Right ventricle myocardium superior (tissue), 1 donor: ENCODE results near the gene TP53I11. TPM values are rescaled to one million over a fixed set of nuclear protein-coding genes. Genes with fewer than 3 reads are reported as not detected.

Source experiments
- ATAC-seq: fragments of 200-7000 bp; cut with Tn5 transposase; one replicate; pipeline ENCODE4 v1.9.1; 2020; ENCODE audit warnings: mild to moderate bottlenecking; ENCODE audit not compliant: poor library complexity
- DNase-seq: peaks from one replicate; pipeline ENCODE4 v3.0.0-alpha.2; 2020
- intact Hi-C: fragments of 100-400 bp; cut with DNase I; formaldehyde crosslinking; loops from one replicate; pipeline ENCODE4 v1.11.2; 2022
- total RNA-seq: library from RNA; stranded (reverse); fragmentation: NEBNext Ultra II Directional; extraction: Animal tissue kit (Norgen Biotek cat#: 25700); gene quantifications from one replicate; pipeline ENCODE4 v1.2.1, GENCODE V29; 2021
- donor health status: DM: no; HTN: yes; CAD: no; lungs with severe emphysema.

Gene TP53I11
- total RNA-seq, 1 donor from 2014 or later, result 47.4 TPM

GRCh38 chr11:44980533-44981427 is 30.1 kb upstream of the TP53I11 start:
- intact Hi-C loops, result no loop called here
- DNase-seq (no peak), ATAC-seq (no peak)

- intact Hi-C loops, result no loop called here
- DNase-seq (no peak), ATAC-seq (peak; percentile 35)
These were observed 29.1 kb upstream of the TP53I11 start for GRCh38 chr11:44979543-44980399.

- intact Hi-C loops, result no loop called here
- ATAC-seq (peak; percentile 31), DNase-seq (no peak)
These were observed 28.3 kb upstream of the TP53I11 start for GRCh38 chr11:44978961-44979331.

GRCh38 chr11:44978274-44978960 is 27.7 kb upstream of the TP53I11 start:
- no peak for DNase-seq
- intact Hi-C loops, result no loop called here
- no peak for ATAC-seq

GRCh38 chr11:44977493-44977984 is 26.9 kb upstream of the TP53I11 start:
- DNase-seq (no peak), ATAC-seq (no peak)
- intact Hi-C loops, result no loop called here

- DNase-seq, result no peak
- intact Hi-C loops, result no loop called here
- ATAC-seq, result no peak
These were observed 25.9 kb upstream of the TP53I11 start for GRCh38 chr11:44976576-44976975.

GRCh38 chr11:44974402-44975000 is 23.8 kb upstream of the TP53I11 start:
- ATAC-seq (no peak), DNase-seq (no peak)
- intact Hi-C loops, result no loop called here

GRCh38 chr11:44973632-44974401 is 23.1 kb upstream of the TP53I11 start:
- DNase-seq (no peak), ATAC-seq (no peak)
- intact Hi-C loops, result no loop called here

- peak; percentile 36 for ATAC-seq
- no peak for DNase-seq
- intact Hi-C loops, result no loop called here
These were observed 22.2 kb upstream of the TP53I11 start for GRCh38 chr11:44972746-44973435.

- ATAC-seq, result no peak
- DNase-seq, result no peak
- intact Hi-C loops, result no loop called here
These were observed 20.5 kb upstream of the TP53I11 start for GRCh38 chr11:44971185-44971584.

- no peak for DNase-seq
- no peak for ATAC-seq
- intact Hi-C loops, result no loop called here
These were observed 19.6 kb upstream of the TP53I11 start for GRCh38 chr11:44970293-44970692.

- DNase-seq, result no peak
- intact Hi-C loops, result no loop called here
- no peak for ATAC-seq
These were observed 19.1 kb upstream of the TP53I11 start for GRCh38 chr11:44969651-44970252.

GRCh38 chr11:44968510-44968909 is 17.8 kb upstream of the TP53I11 start:
- intact Hi-C loops, result no loop called here
- ATAC-seq (no peak), DNase-seq (no peak)

- DNase-seq (no peak), ATAC-seq (no peak)
- intact Hi-C loops, result no loop called here
These were observed 17.3 kb upstream of the TP53I11 start for GRCh38 chr11:44967930-44968496.

GRCh38 chr11:44966694-44967093 is 16.0 kb upstream of the TP53I11 start:
- intact Hi-C loops, result no loop called here
- no peak for DNase-seq
- ATAC-seq, result no peak

- DNase-seq (no peak), ATAC-seq (no peak)
- intact Hi-C loops, result no loop called here
These were observed 14.0 kb upstream of the TP53I11 start for GRCh38 chr11:44964526-44965209.
